ENCODE data around the gene DLG2. TPM values are rescaled to one million over a fixed set of nuclear protein-coding genes. Genes with fewer than 3 reads are reported as not detected.
A peak's percentile ranks its signal among the peaks of the same experiment; 100 is the strongest.

Gene DLG2
- total and polyA plus RNA-seq, 11 donors, result 2.4 to 13.9 (median 7.1) TPM

DNA sequence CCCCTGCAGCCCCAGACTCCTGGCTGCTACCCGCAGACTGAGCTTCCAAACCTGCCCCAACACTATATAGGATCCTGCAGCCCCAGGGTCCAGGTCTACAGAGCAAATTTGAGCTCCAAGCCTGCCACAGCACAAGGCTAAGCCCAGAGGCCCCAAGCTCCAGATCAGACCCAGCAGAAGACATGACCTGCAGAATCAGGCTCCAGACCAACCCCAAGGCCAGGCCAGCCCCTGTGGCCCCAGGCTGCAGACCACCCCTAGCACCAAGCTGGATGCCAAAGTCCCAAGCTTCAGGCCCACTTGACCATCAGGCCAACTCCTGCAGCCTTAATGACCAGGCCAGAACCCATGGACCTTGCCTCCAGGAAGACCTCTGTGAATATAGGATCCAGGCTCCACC, 145.3 kb downstream of the DLG2 start:
- ATAC-seq (no peak), DNase-seq (no peak)
- Histone ChIP-seq H3K4me1 (no peaks in the 10 kb centered on the region), H3K27ac (no peak overlapping the region), H3K27me3 (no peaks in the 10 kb centered on the region), H3K4me3 (no peak overlapping the region), H3K36me3 (no peaks in the 10 kb centered on the region), H3K9me3 (peaks cover 0 to 32% (median 10%) of the 10 kb centered on the region in 12 donors)
- 94 to 100% (median 98%) methylated on average over 1 of the region's 1 CpG for WGBS, 4 donors
- TF ChIP-seq, protein P1, sequence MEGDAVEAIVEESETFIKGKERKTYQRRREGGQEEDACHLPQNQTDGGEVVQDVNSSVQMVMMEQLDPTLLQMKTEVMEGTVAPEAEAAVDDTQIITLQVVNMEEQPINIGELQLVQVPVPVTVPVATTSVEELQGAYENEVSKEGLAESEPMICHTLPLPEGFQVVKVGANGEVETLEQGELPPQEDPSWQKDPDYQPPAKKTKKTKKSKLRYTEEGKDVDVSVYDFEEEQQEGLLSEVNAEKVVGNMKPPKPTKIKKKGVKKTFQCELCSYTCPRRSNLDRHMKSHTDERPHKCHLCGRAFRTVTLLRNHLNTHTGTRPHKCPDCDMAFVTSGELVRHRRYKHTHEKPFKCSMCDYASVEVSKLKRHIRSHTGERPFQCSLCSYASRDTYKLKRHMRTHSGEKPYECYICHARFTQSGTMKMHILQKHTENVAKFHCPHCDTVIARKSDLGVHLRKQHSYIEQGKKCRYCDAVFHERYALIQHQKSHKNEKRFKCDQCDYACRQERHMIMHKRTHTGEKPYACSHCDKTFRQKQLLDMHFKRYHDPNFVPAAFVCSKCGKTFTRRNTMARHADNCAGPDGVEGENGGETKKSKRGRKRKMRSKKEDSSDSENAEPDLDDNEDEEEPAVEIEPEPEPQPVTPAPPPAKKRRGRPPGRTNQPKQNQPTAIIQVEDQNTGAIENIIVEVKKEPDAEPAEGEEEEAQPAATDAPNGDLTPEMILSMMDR (IDR thresholded peaks at IDR 0.05), result no peak
- no peak for TF ChIP-seq POLR2A (IDR thresholded peaks at IDR 0.05)
- intact Hi-C loops (cut with DNase I), result no loop called here

DNA sequence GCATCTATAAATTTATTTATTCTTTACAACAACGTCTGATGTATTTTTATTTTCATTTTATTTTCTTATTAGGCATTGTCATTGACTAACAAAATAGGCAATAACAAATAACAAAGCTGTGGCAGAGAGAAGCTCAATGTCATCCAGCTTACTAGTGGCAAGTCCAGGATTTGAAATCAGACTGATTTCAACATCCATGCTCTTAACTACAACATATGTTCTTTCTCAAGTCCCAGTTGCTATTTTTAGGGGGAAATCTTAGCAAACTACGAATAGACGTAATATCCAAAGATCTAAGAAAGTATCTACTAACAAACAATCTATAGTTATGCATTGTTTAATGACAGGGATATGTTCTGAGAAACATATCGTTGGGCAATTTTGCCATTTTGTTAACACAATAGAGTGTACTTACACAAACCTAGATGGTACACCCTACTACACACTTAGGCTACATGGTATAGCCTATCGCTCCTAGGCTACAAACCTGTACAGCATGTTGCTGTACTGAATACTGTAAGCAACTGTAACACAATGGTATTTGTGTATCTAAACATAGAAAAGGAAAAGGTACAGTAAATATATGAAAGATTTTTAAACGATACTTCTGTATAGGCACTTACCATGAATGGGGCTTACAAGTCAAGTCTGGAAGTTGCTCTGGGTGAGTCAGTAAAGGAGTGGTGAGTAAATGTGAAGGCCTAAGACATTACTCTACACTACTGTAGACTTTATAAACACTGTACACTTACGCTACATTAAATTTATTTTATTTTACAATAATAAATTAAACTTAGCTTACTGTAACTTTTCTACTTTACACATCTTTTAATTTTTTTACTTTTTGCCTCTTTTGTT, 151.3 kb downstream of the DLG2 start:
- Histone ChIP-seq H3K27me3 (no peaks in the 10 kb centered on the region), H3K9me3 (peaks cover 0 to 12% (median 0%) of the 10 kb centered on the region in 12 donors), H3K4me3 (no peak overlapping the region), H3K27ac (no peak overlapping the region), H3K36me3 (no peaks in the 10 kb centered on the region), H3K4me1 (no peaks in the 10 kb centered on the region)
- TF ChIP-seq, protein P1 (IDR thresholded peaks at IDR 0.05), result no peak
- TF ChIP-seq POLR2A (IDR thresholded peaks at IDR 0.05), result no peak
- 64 to 71% (median 69%) methylated on average over 7 of the region's 7 CpGs for WGBS, 4 donors
- intact Hi-C loops (cut with DNase I), result no loop called here
- ATAC-seq, result peak in 1 of 4 donors; percentile 42
- no peak for DNase-seq

DNA sequence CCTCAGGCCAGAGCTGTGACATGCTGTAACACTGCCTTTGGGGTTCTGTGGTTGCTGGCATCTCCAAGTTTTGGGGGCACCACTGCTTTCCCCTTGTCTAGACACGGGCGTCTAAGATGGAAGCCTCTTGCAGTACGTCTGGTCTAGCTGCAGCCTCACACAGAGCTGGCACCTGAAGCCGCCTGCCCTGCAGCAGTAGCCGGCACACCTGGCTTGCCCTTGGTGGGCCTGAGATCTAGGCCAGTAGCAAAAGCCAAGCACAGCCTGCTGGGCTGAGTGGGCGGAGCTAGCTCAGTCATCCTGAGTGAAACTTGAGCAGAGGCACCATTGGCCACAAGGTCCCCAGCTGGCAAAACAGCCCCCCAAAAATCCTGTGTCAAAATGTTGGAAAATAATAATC, 154.2 kb downstream of the DLG2 start:
- H3K27me3 ChIP-seq, result no peaks in the 10 kb centered on the region
- no peak overlapping the region for H3K27ac ChIP-seq
- H3K4me3 ChIP-seq, result no peak overlapping the region
- H3K36me3 ChIP-seq, result no peaks in the 10 kb centered on the region
- intact Hi-C loops (cut with DNase I), result no loop called here
- ATAC-seq (no peak), DNase-seq (no peak)
- H3K9me3 ChIP-seq, result peaks cover 0 to 18% (median 0%) of the 10 kb centered on the region in 12 donors
- no peaks in the 10 kb centered on the region for H3K4me1 ChIP-seq
- WGBS, 4 donors, result 93 to 96% (median 95%) methylated on average over 5 to 6 of the region's 6 CpGs
- TF ChIP-seq POLR2A (IDR thresholded peaks at IDR 0.05), result no peak
- TF ChIP-seq, protein P1 (IDR thresholded peaks at IDR 0.05), result no peak

DNA sequence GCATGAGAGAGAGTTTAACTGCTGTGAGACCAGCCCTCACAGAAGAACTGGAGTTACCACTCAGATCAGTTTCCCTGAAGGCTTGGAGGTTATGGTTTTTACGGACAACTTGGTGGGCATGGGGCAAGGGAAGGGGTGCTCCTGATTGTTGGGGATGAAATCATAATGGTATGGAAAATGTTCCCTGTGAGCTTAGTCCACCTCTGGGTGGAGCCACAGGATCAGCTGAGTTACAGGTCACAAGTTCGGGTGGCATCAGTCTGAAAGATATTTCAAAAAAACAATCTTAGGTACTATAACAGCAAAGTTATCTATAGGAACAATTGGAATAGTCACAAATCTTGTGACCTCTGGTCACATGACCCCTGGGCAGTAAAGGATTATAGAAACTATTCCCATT, 162.9 kb downstream of the DLG2 start:
- ATAC-seq (no peak), DNase-seq (no peak)
- WGBS, 4 donors, result 69 to 92% (median 79%) methylated on average over 2 of the region's 2 CpGs
- Histone ChIP-seq H3K4me3 (no peak overlapping the region), H3K9me3 (peaks cover 0 to 10% (median 0%) of the 10 kb centered on the region in 12 donors), H3K36me3 (no peaks in the 10 kb centered on the region), H3K27ac (no peak overlapping the region), H3K4me1 (no peaks in the 10 kb centered on the region), H3K27me3 (no peaks in the 10 kb centered on the region)
- TF ChIP-seq POLR2A (IDR thresholded peaks at IDR 0.05), result no peak
- TF ChIP-seq, protein P1 (IDR thresholded peaks at IDR 0.05), result peak in 8 of 12 donors; percentile 11 to 49 (median 25)
- intact Hi-C loops (cut with DNase I), result loop anchor here in 2 of 10 donors (5.0 kb wide), 2 partner anchors 123 to 128 kb away; no protein-coding TSS in a partner anchor
